WTC11 (cell line): ENCODE data around the gene SECISBP2. TPM values are rescaled to one million over a fixed set of nuclear protein-coding genes. Genes with fewer than 3 reads are reported as not detected.

Source experiments
- ATAC-seq: fragments of 200-7000 bp; cut with Tn5 transposase; 2 replicates; pipeline ENCODE4 v1.10.0; 2021; ENCODE audit warnings: mild to moderate bottlenecking, moderate library complexity
- CTCF ChIA-PET: fragments of 300-600 bp; sonication (Branson Sonifier 250); formaldehyde crosslinking; loops from one replicate; lab custom pipeline; 2021; ENCODE audit warnings: antibody characterized with exemption; lab: Charles Lee
- POLR2A ChIA-PET: fragments of 350-600 bp; sonication (Branson Sonifier 250); formaldehyde crosslinking; loops from one replicate; lab custom pipeline; 2021; ENCODE audit warnings: antibody characterized with exemption; lab: Charles Lee
- DNase-seq: peaks from one replicate; pipeline ENCODE4 v3.0.0; 2021; ENCODE audit warnings: low spot score
- H3K27ac Mint-ChIP-seq: 2 replicates; pipeline ENCODE4 v1.8.0; 2021; ENCODE audit warnings: mixed read lengths
- H3K27me3 Mint-ChIP-seq: 2 replicates; pipeline ENCODE4 v1.8.0; 2021; ENCODE audit warnings: low read depth, mild to moderate bottlenecking, moderate library complexity, mixed read lengths
- H3K36me3 Mint-ChIP-seq: 2 replicates; pipeline ENCODE4 v1.8.0; 2021; ENCODE audit warnings: mixed read lengths
- H3K4me1 Mint-ChIP-seq: 2 replicates; pipeline ENCODE4 v1.8.0; 2022; ENCODE audit warnings: mixed read lengths
- H3K4me3 Mint-ChIP-seq: 2 replicates; pipeline ENCODE4 v1.8.0; 2021; ENCODE audit warnings: mild to moderate bottlenecking, moderate library complexity, mixed read lengths
- H3K9me3 Mint-ChIP-seq: 2 replicates; pipeline ENCODE4 v1.8.0; 2021; ENCODE audit warnings: mixed read lengths
- CREM ChIP-seq: sonication (generic); formaldehyde crosslinking; IDR thresholded peaks from 2 replicates; pipeline ENCODE4 v1.8.1; 2022; ENCODE audit warnings: mild to moderate bottlenecking, missing genetic modification reagents, moderate library complexity
- EMX1 ChIP-seq: fragments of 250-450 bp; sonication (Bioruptor Pico); IDR thresholded peaks from 2 replicates; pipeline ENCODE4 v1.8.0; 2021; ENCODE audit warnings: mild to moderate bottlenecking
- FOXP1 ChIP-seq: sonication (generic); formaldehyde crosslinking; IDR thresholded peaks from 2 replicates; pipeline ENCODE4 v1.8.0; 2022; ENCODE audit warnings: missing genetic modification reagents, mild to moderate bottlenecking, moderate library complexity, borderline replicate concordance
- GABPB1 ChIP-seq: sonication (generic); formaldehyde crosslinking; IDR thresholded peaks from 2 replicates; pipeline ENCODE4 v1.8.1; 2023; ENCODE audit warnings: mild to moderate bottlenecking, missing genetic modification reagents
- GTF2I ChIP-seq: fragments of 250-450 bp; sonication (Bioruptor Pico); conservative IDR thresholded peaks from 2 replicates; pipeline ENCODE4 v1.4.0; 2021; ENCODE audit warnings: mild to moderate bottlenecking
- MXD4 ChIP-seq: fragments of 250-450 bp; sonication (Bioruptor Pico); IDR thresholded peaks from 2 replicates; pipeline ENCODE4 v1.8.0; 2021; ENCODE audit warnings: mild to moderate bottlenecking, moderate library complexity, borderline replicate concordance
- NFYB ChIP-seq: sonication (generic); formaldehyde crosslinking; conservative IDR thresholded peaks from 2 replicates; pipeline ENCODE4 v1.8.0; 2022; ENCODE audit warnings: low read depth, missing genetic modification reagents
- NR3C1 ChIP-seq: sonication (generic); formaldehyde crosslinking; conservative IDR thresholded peaks from 2 replicates; pipeline ENCODE4 v1.8.1; 2023; ENCODE audit warnings: low read depth, mild to moderate bottlenecking, missing genetic modification reagents
- PRDM15 ChIP-seq: sonication (generic); formaldehyde crosslinking; IDR thresholded peaks from 2 replicates; pipeline ENCODE4 v1.8.0; 2022; ENCODE audit warnings: missing genetic modification reagents
- TEAD1 ChIP-seq: sonication (generic); formaldehyde crosslinking; IDR thresholded peaks from 2 replicates; pipeline ENCODE4 v1.8.0; 2022; ENCODE audit warnings: mild to moderate bottlenecking, missing genetic modification reagents
- USF1 ChIP-seq: sonication (generic); formaldehyde crosslinking; IDR thresholded peaks from 2 replicates; pipeline ENCODE4 v1.8.0; 2022; ENCODE audit warnings: mild to moderate bottlenecking, missing genetic modification reagents
- ZNF532 ChIP-seq: fragments of 250-450 bp; sonication (Bioruptor Pico); IDR thresholded peaks from 2 replicates; pipeline ENCODE4 v1.9.0; 2021; ENCODE audit warnings: mild to moderate bottlenecking, borderline replicate concordance
- total RNA-seq: library from RNA; stranded (reverse); gene quantifications from 3 replicates; pipeline ENCODE4 v1.2.3, GENCODE V29; 2021
- TF ChIP-seq, protein P1 (sequence below): sonication (generic); formaldehyde crosslinking; conservative IDR thresholded peaks from 2 replicates; pipeline ENCODE4 v1.8.1; 2022; ENCODE audit warnings: mild to moderate bottlenecking, missing genetic modification reagents
- TF ChIP-seq, protein P2 (sequence below): sonication (generic); formaldehyde crosslinking; IDR thresholded peaks from 2 replicates; pipeline ENCODE4 v1.8.1; 2022; ENCODE audit warnings: low read depth, mild to moderate bottlenecking, moderate library complexity, missing genetic modification reagents, borderline replicate concordance
- TF ChIP-seq, protein P3 (sequence below): sonication (generic); formaldehyde crosslinking; IDR thresholded peaks from 2 replicates; pipeline ENCODE4 v1.8.1; 2022; ENCODE audit warnings: mild to moderate bottlenecking, missing genetic modification reagents, moderate library complexity, borderline replicate concordance
- TF ChIP-seq, protein P4 (sequence below): fragments of 250-450 bp; sonication (Bioruptor Pico); IDR thresholded peaks from 2 replicates; pipeline ENCODE4 v1.9.0; 2021; ENCODE audit warnings: mild to moderate bottlenecking

Gene SECISBP2
- total RNA-seq, 1 experiment from 2014 or later = 66.2 TPM

GRCh38 chr9:89391585-89391984 is 73.3 kb downstream of the SECISBP2 start (continued):
- TF ChIP-seq PRDM15 (CRISPR knock-in tag) (no peak), NFYB (no peak), GABPB1 (CRISPR knock-in tag) (no peak), GTF2I (CRISPR knock-in tag) (no peak)

DNA sequence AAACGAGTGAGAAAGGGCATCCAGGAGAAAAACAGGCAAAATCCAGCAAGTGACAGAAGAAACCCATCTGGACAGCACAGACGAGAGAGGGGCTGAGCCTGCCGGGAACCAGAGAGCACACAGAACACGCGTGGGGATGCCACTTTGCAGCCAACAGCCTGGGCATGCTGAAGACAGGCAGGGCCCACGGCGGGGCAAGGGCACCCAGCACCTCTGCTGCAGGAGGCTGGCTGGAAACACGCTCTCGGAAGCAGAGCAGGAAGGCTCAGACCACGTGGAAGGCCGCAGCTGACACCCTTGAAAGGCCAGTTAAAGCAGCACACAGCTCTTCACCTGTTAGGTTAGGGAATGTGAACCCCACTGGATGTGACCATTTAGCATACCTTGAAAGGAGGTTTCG is 76.1 kb downstream of the SECISBP2 start:
- H3K9me3 Mint-ChIP-seq = no peaks in the 10 kb centered on the region
- TF ChIP-seq MXD4 (no peak), CREM (CRISPR knock-in tag) (no peak), FOXP1 (CRISPR knock-in tag) (no peak), USF1 (CRISPR knock-in tag) (no peak), EMX1 (CRISPR knock-in tag) (no peak), TEAD1 (CRISPR knock-in tag) (no peak), NR3C1 (CRISPR knock-in tag) (no peak)
- TF ChIP-seq, protein P1, sequence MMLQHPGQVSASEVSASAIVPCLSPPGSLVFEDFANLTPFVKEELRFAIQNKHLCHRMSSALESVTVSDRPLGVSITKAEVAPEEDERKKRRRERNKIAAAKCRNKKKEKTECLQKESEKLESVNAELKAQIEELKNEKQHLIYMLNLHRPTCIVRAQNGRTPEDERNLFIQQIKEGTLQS (CRISPR knock-in tag) = no peak
- TF ChIP-seq, protein P2, sequence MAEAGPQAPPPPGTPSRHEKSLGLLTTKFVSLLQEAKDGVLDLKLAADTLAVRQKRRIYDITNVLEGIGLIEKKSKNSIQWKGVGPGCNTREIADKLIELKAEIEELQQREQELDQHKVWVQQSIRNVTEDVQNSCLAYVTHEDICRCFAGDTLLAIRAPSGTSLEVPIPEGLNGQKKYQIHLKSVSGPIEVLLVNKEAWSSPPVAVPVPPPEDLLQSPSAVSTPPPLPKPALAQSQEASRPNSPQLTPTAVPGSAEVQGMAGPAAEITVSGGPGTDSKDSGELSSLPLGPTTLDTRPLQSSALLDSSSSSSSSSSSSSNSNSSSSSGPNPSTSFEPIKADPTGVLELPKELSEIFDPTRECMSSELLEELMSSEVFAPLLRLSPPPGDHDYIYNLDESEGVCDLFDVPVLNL = no peak
- no peaks in the 10 kb centered on the region for H3K4me1 Mint-ChIP-seq
- CTCF ChIA-PET = no interaction called here
- H3K27ac Mint-ChIP-seq = peak overlapping the region; percentile 84
- no peak for ATAC-seq
- POLR2A ChIA-PET = no interaction called here
- H3K4me3 Mint-ChIP-seq = no peak overlapping the region
- H3K36me3 Mint-ChIP-seq = peaks cover 63% of the 10 kb centered on the region
- H3K27me3 Mint-ChIP-seq = no peaks in the 10 kb centered on the region
- no peak for DNase-seq

DNA sequence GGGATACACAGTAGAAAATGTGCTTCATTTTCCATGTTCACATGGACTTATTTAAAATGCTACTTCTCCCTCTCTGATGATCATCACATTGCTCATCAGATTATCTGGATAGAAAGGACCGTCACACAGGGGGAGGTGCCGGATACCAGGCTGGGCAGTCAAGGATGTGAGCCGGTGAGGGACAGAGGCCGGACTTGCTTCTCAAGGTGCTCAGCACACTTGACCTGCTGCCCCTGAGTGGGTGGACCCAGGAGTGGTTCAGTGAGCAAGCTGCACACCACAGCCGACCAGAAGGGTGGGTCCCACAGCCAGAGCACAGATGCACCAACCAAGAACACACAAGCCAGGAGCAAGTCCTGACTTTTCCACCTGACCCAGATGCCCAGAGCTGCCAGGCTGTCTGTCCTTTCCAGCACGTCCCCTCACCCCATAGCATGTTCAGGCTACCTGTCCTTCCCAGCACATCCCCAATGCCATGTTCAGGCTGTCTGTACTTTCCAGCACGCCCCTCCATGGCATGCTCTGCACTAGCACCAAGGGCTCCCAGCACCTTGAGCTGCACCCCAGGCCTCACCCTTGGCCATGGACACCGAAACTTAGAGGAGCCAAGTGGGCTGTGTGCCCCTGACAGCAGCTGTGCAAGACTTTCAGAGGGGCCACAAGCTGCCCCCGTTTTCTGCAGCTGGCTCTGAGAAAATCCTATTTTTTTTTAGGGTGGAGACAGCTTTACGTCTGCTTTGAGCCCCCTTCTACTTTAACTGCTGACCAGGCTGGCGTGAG is 77.8 kb downstream of the SECISBP2 start:
- Mint-ChIP-seq H3K4me1 (no peaks in the 10 kb centered on the region), H3K36me3 (peaks cover 58% of the 10 kb centered on the region), H3K4me3 (no peak overlapping the region), H3K9me3 (no peaks in the 10 kb centered on the region), H3K27ac (no peak overlapping the region), H3K27me3 (no peaks in the 10 kb centered on the region)
- ChIA-PET CTCF (no interaction called here), POLR2A (interaction anchor here (0.7 kb wide), 1 partner anchor 31 kb away, joined by 3 read pairs; no protein-coding TSS in a partner anchor)
- ATAC-seq (no peak), DNase-seq (no peak)
- no peak for TF ChIP-seq ZNF532 (CRISPR knock-in tag)
- TF ChIP-seq, protein P3, sequence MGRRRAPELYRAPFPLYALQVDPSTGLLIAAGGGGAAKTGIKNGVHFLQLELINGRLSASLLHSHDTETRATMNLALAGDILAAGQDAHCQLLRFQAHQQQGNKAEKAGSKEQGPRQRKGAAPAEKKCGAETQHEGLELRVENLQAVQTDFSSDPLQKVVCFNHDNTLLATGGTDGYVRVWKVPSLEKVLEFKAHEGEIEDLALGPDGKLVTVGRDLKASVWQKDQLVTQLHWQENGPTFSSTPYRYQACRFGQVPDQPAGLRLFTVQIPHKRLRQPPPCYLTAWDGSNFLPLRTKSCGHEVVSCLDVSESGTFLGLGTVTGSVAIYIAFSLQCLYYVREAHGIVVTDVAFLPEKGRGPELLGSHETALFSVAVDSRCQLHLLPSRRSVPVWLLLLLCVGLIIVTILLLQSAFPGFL (CRISPR knock-in tag) = no peak
- TF ChIP-seq, protein P4, sequence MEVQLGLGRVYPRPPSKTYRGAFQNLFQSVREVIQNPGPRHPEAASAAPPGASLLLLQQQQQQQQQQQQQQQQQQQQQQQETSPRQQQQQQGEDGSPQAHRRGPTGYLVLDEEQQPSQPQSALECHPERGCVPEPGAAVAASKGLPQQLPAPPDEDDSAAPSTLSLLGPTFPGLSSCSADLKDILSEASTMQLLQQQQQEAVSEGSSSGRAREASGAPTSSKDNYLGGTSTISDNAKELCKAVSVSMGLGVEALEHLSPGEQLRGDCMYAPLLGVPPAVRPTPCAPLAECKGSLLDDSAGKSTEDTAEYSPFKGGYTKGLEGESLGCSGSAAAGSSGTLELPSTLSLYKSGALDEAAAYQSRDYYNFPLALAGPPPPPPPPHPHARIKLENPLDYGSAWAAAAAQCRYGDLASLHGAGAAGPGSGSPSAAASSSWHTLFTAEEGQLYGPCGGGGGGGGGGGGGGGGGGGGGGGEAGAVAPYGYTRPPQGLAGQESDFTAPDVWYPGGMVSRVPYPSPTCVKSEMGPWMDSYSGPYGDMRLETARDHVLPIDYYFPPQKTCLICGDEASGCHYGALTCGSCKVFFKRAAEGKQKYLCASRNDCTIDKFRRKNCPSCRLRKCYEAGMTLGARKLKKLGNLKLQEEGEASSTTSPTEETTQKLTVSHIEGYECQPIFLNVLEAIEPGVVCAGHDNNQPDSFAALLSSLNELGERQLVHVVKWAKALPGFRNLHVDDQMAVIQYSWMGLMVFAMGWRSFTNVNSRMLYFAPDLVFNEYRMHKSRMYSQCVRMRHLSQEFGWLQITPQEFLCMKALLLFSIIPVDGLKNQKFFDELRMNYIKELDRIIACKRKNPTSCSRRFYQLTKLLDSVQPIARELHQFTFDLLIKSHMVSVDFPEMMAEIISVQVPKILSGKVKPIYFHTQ (CRISPR knock-in tag) = no peak
